NB4 (cell line): ENCODE data around the gene SLC26A1.
"Not testable (repeated sequence)": the region's sequence is repeated elsewhere in the genome, so short reads cannot be mapped to it uniquely, and the experiment has no call there.

ENCODE experiments used
- DNase-seq: peaks from one replicate; pipeline ENCODE4 v3.0.0; 2010; ENCODE audit warnings: low read depth
- H3K4me3 ChIP-seq: one replicate; pipeline ENCODE4 v1.5.1; 2011; ENCODE audit warnings: mild to moderate bottlenecking, low read depth, low read length, moderate library complexity
- MYC ChIP-seq: IDR thresholded peaks from 2 replicates; pipeline ENCODE4 v1.6.1; 2011; ENCODE audit warnings: low read depth, low read length
- POLR2A ChIP-seq: IDR thresholded peaks from 2 replicates; pipeline ENCODE4 v1.6.1; 2011; ENCODE audit warnings: mild to moderate bottlenecking; ENCODE audit not compliant: insufficient read length; ENCODE audit errors: extremely low read depth
- TF ChIP-seq, protein P1 (sequence below): IDR thresholded peaks from one replicate; pipeline ENCODE4 v1.5.1; 2012; ENCODE audit warnings: low read depth, low read length
- TF ChIP-seq, protein P2 (sequence below): IDR thresholded peaks from 2 replicates; pipeline ENCODE4 v1.6.1; 2011; ENCODE audit warnings: low read depth, low read length

SLC26A1 gene

DNA sequence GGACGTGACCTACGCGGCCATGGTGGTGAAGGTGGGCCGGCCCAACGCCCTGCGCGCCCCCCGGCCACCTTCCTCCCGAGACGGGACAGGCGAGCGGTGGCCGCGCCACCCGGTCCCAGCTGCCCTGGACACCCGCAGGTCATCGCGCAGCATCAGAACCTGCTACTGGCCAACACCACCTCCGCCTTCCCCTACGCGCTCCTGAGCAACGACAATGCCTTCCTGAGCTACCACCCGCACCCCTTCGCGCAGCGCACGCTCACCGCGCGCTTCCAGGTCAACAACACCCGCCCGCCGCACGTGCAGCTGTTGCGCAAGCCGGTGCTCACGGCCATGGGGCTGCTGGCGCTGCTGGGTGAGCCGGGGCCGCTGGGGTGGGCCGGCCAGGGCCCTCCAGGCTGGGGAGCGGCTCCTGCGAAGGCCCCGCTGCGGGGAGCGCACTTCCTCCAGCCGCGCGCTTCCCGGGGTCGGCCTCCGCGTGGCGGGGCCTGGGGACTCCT lies 9.0 kb upstream of the SLC26A1 start:
- no peak for DNase-seq

DNA sequence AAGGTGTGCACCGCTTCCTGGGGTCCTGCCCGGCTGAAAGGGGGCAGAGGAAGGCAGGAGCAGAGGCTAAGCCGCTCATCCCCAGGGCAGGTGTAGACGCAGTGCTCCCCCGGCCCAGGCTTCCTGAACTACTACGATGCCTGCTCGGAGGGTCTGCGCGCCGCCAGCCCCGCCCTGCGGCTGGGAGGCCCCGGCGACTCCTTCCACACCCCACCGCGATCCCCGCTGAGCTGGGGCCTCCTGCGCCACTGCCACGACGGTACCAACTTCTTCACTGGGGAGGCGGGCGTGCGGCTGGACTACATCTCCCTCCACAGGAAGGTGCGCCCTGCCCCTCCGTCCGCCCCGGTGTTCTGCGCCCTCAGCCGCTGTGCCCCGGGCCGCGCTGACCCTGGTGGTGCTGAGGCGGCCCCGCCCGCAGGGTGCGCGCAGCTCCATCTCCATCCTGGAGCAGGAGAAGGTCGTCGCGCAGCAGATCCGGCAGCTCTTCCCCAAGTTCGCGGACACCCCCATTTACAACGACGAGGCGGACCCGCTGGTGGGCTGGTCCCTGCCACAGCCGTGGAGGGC lies 8.4 kb upstream of the SLC26A1 start:
- DNase-seq = no peak
- TF ChIP-seq, protein P1, sequence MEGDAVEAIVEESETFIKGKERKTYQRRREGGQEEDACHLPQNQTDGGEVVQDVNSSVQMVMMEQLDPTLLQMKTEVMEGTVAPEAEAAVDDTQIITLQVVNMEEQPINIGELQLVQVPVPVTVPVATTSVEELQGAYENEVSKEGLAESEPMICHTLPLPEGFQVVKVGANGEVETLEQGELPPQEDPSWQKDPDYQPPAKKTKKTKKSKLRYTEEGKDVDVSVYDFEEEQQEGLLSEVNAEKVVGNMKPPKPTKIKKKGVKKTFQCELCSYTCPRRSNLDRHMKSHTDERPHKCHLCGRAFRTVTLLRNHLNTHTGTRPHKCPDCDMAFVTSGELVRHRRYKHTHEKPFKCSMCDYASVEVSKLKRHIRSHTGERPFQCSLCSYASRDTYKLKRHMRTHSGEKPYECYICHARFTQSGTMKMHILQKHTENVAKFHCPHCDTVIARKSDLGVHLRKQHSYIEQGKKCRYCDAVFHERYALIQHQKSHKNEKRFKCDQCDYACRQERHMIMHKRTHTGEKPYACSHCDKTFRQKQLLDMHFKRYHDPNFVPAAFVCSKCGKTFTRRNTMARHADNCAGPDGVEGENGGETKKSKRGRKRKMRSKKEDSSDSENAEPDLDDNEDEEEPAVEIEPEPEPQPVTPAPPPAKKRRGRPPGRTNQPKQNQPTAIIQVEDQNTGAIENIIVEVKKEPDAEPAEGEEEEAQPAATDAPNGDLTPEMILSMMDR = no peak
- TF ChIP-seq MYC (no peak), POLR2A (no peak)
- TF ChIP-seq, protein P2, sequence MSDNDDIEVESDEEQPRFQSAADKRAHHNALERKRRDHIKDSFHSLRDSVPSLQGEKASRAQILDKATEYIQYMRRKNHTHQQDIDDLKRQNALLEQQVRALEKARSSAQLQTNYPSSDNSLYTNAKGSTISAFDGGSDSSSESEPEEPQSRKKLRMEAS = no peak
- no peak overlapping the region for H3K4me3 ChIP-seq

More for the DNA sequence above, 9.0 kb upstream of the SLC26A1 start:
- TF ChIP-seq POLR2A = no peak
- no peak for TF ChIP-seq MYC
- TF ChIP-seq, protein P2 = no peak
- TF ChIP-seq, protein P1 = no peak
- no peak overlapping the region for H3K4me3 ChIP-seq

DNA sequence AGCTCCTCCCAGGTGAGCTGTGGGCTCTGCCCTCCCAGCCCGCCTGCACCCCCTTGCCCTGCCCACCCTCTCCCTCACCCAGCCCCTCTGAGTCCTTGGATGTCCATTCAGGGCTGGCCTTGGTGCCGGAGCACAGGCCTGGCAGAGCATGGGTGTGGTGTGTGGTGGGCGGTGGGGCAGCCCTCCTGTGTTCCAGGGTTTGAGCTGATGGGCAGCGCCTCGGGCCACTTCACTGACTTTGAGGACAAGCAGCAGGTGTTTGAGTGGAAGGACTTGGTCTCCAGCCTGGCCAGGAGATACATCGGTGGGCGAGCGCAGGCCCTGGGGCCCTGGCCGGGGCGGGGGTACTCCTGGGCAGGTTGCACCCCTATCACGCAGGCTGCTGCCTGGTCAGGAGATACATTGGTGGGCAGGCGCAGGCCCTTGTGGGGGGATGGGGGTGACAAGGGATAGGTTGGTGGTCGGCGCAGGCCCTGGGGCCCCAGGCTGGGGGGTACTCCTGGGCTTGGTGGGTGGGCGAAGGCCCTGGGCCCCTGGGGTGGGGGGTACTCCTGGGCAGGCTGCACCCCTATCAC lies 7.6 kb upstream of the SLC26A1 start:
- H3K4me3 ChIP-seq = no peak overlapping the region
- DNase-seq = no peak
- TF ChIP-seq POLR2A (no peak), MYC (no peak)
- TF ChIP-seq, protein P2 = no peak
- TF ChIP-seq, protein P1 = no peak

DNA sequence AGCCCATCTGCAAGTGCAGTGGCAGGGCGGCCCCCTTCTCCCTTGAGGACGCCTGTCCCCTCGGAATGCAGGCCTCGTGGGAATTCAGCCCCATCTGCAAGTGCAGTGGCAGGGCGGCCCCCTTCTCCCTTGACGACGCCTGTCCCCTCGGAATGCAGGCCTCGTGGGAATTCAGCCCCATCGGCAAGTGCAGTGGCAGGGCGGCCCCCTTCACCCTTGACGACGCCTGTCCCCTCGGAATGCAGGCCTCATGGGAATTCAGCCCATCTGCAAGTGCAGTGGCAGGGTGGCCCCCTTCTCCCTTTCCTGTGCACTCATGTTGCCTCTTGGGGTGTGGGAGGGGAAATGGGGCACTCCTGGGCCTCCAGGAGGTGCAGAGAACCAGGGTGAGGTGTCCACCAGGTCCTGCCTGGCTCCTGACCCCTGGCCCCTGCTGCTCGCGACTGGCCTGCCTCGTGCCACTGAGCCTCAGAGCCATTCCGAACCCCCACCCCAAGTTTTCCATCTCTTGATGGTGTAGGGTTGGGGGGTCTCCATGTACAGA lies 6.8 kb upstream of the SLC26A1 start:
- H3K4me3 ChIP-seq = no peak overlapping the region
- TF ChIP-seq POLR2A (no peak), MYC (no peak)
- TF ChIP-seq, protein P1 = no peak
- TF ChIP-seq, protein P2 = no peak
- DNase-seq = no peak

DNA sequence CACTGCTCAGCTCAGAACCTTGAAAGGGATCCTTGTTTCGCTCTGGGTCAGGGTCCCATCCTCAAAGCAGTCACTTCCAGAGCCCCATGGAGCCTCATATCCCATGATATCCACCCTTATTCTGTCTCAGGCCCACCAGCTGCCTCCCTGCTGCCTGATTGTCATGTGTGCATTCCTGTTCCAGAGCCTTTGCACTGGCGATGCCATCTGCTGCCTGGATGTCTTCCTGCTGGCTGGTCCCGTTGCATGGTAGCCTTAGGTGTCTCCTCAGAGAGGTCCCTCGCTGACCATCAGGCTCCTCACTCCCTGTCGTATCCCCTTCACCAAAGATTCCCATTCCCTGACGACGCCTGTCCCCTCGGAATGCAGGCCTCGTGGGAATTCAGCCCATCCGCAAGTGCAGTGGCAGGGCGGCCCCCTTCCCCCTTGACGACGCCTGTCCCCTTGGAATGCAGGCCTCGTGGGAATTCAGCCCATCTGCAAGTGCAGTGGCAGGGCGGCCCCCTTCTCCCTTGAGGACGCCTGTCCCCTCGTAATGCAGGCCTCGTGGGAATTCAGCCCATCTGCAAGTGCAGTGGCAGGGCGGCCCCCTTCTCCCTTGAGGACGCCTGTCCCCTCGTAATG lies 6.1 kb upstream of the SLC26A1 start:
- H3K4me3 ChIP-seq, DNase-seq: not testable (repeated sequence)

DNA sequence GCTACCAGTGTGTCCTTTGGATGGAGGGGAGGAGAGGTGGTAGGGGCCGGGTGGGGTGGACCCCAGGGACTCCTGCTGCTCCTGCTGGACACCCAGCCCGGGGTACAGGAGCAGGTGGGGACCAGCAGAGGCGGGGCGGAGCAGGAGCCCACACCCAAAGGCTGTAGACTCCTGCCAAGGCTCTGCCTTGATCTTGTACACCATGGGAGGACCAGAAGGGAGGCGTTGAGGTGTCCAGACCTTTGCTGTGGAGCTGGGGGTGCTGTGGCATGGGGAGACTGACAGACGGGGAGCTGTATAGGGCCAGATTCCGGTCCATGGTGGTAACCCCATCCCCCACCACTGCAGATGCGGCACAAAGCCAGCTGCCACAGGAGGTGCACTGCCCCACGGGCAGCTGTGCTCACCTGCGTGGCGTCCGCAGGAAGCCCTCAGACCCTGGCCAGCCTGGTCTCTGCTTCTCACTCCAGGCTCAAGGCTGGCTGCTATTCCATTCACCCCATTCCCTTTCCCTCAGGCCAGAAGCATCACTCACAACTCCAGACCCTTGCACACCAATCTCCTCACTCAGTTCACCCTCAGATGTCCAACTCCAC lies 5.0 kb upstream of the SLC26A1 start:
- no peak for DNase-seq
- no peak overlapping the region for H3K4me3 ChIP-seq
- TF ChIP-seq, protein P1 = no peak
- no peak for TF ChIP-seq POLR2A
- TF ChIP-seq MYC = no peak
- TF ChIP-seq, protein P2 = no peak
